HG02938 (cell line): Measurements from ENCODE around the gene SMTNL2.
"Not testable (repeated sequence)": the region's sequence is repeated elsewhere in the genome, so short reads cannot be mapped to it uniquely, and the experiment has no call there.

Experiments
- ATAC-seq: cut with Tn5 transposase; IDR thresholded peaks from one replicate; pipeline ENCODE4 v1.9.1; 2021; ENCODE audit warnings: mild to moderate bottlenecking, moderate library complexity; ENCODE audit not compliant: unreplicated experiment

The SMTNL2 gene

GRCh38 chr17:4631431-4631830 lies 47.1 kb downstream of the SMTNL2 start:
- ATAC-seq: no peak

- no peak for ATAC-seq
Observed at GRCh38 chr17:4631836-4632580, 47.7 kb downstream of the SMTNL2 start.

- no peak for ATAC-seq
Observed at GRCh38 chr17:4632581-4632920, 48.2 kb downstream of the SMTNL2 start.

GRCh38 chr17:4633643-4634042 lies 49.3 kb downstream of the SMTNL2 start:
- ATAC-seq: no peak

- ATAC-seq: no peak
Observed at GRCh38 chr17:4634976-4635375, 50.6 kb downstream of the SMTNL2 start.

- peak; percentile 58 for ATAC-seq
Observed at GRCh38 chr17:4635823-4636375, 51.6 kb downstream of the SMTNL2 start.

- no peak for ATAC-seq
Observed at GRCh38 chr17:4636474-4637100, 52.3 kb downstream of the SMTNL2 start.

- ATAC-seq: not testable (repeated sequence)
Observed at GRCh38 chr17:4638766-4639165, 54.4 kb downstream of the SMTNL2 start.

GRCh38 chr17:4639301-4640059 lies 55.2 kb downstream of the SMTNL2 start:
- not testable (repeated sequence) for ATAC-seq

- ATAC-seq: not testable (repeated sequence)
Observed at GRCh38 chr17:4640569-4641188, 56.4 kb downstream of the SMTNL2 start.

- no peak for ATAC-seq
Observed at GRCh38 chr17:4641297-4642195, 57.2 kb downstream of the SMTNL2 start, which contains the start of gene ALOX15. TSS of gene ALOX15 (minus strand) at chr17:4641678. CDS start at chr17:4641651, 27 bp downstream.

- no peak for ATAC-seq
Observed at GRCh38 chr17:4642286-4642685, 58.0 kb downstream of the SMTNL2 start.

- no peak for ATAC-seq
Observed at GRCh38 chr17:4643676-4644075, 59.3 kb downstream of the SMTNL2 start.

GRCh38 chr17:4645642-4646041 lies 61.3 kb downstream of the SMTNL2 start:
- no peak for ATAC-seq

GRCh38 chr17:4648741-4649140 lies 64.4 kb downstream of the SMTNL2 start:
- ATAC-seq: no peak

- no peak for ATAC-seq
Observed at GRCh38 chr17:4652997-4653396, 68.7 kb downstream of the SMTNL2 start.

GRCh38 chr17:4655933-4656332 lies 71.6 kb downstream of the SMTNL2 start:
- ATAC-seq: not testable (repeated sequence)

- ATAC-seq: no peak
Observed at GRCh38 chr17:4657678-4658077, 73.3 kb downstream of the SMTNL2 start.
